HG03571 (cell line): ENCODE data around the gene APOBEC3C.
"Not testable (repeated sequence)": the region's sequence is repeated elsewhere in the genome, so short reads cannot be mapped to it uniquely, and the experiment has no call there.

Experiments used
- ATAC-seq: cut with Tn5 transposase; IDR thresholded peaks from one replicate; pipeline ENCODE4 v1.9.1; 2021; ENCODE audit not compliant: unreplicated experiment

The APOBEC3C gene

GRCh38 chr22:39020021-39020651, 6.1 kb downstream of the APOBEC3C start:
- ATAC-seq = not testable (repeated sequence)

GRCh38 chr22:39021552-39022250, 7.6 kb downstream of the APOBEC3C start:
- no peak for ATAC-seq

- no peak for ATAC-seq
Measured at GRCh38 chr22:39024519-39025308, 10.7 kb downstream of the APOBEC3C start.

- ATAC-seq = no peak
Measured at GRCh38 chr22:39026509-39027150, 12.6 kb downstream of the APOBEC3C start.

- ATAC-seq = no peak
Measured at GRCh38 chr22:39027717-39028116, 13.7 kb downstream of the APOBEC3C start.

- no peak for ATAC-seq
Measured at GRCh38 chr22:39028281-39028680, 14.2 kb downstream of the APOBEC3C start.

- no peak for ATAC-seq
Measured at GRCh38 chr22:39029227-39029626, 15.2 kb downstream of the APOBEC3C start.

- no peak for ATAC-seq
Measured at GRCh38 chr22:39030705-39031104, 16.6 kb downstream of the APOBEC3C start.

GRCh38 chr22:39031434-39032295, 17.6 kb downstream of the APOBEC3C start:
- ATAC-seq = not testable (repeated sequence)

- not testable (repeated sequence) for ATAC-seq
Measured at GRCh38 chr22:39037071-39037470, 23.0 kb downstream of the APOBEC3C start.

- ATAC-seq = no peak
Measured at GRCh38 chr22:39039306-39040126, 25.5 kb downstream of the APOBEC3C start.

- ATAC-seq = peak; percentile 32
Measured at GRCh38 chr22:39040155-39040537, 26.1 kb downstream of the APOBEC3C start.

- peak; percentile 82 for ATAC-seq
Measured at GRCh38 chr22:39040538-39041296, 26.7 kb downstream of the APOBEC3C start, which contains the start of gene APOBEC3F. TSS of gene APOBEC3F (plus strand) at chr22:39040864. CDS start at chr22:39040961, 97 bp downstream.

GRCh38 chr22:39041908-39042307, 27.9 kb downstream of the APOBEC3C start:
- ATAC-seq = no peak

GRCh38 chr22:39043063-39043462, 29.0 kb downstream of the APOBEC3C start:
- not testable (repeated sequence) for ATAC-seq

GRCh38 chr22:39045136-39045535, 31.1 kb downstream of the APOBEC3C start:
- ATAC-seq = not testable (repeated sequence)

GRCh38 chr22:39049486-39049885, 35.4 kb downstream of the APOBEC3C start:
- ATAC-seq = not testable (repeated sequence)

- not testable (repeated sequence) for ATAC-seq
Measured at GRCh38 chr22:39051844-39052495, 37.9 kb downstream of the APOBEC3C start.
